Adrenal gland (tissue), 12 donors: ENCODE data around the gene INF2. TPM values are rescaled to one million over a fixed set of nuclear protein-coding genes. Genes with fewer than 3 reads are reported as not detected.

Experiments
- DNase-seq, 7 donors: peaks; one replicate each; pipeline ENCODE4 v3.0.0-alpha.2; 2019 to 2020
- H3K27ac ChIP-seq, 5 donors: fragments of 200-600 bp; sonication (generic) in 4 of 5; 1 replicate in 3 of 5; 2 replicates in 2 of 5; pipeline versions ENCODE4 v1.5.1 to v1.8.0; 2016 to 2020; ENCODE audit warnings: mild to moderate bottlenecking in 1 of 5
- H3K27me3 ChIP-seq: fragments of 200-600 bp; 2 replicates; pipeline ENCODE4 v1.8.0; 2021
- H3K36me3 ChIP-seq, 2 donors: fragments of 200-600 bp; replicated peaks in 1 of 2; 1 replicate in 1 of 2; 2 replicates in 1 of 2; pipeline versions ENCODE4 v1.5.1 to v1.8.0; 2018 to 2022
- H3K4me1 ChIP-seq, 2 donors: fragments of 200-600 bp; replicated peaks in 1 of 2; 1 replicate in 1 of 2; 2 replicates in 1 of 2; pipeline versions ENCODE4 v1.5.1 to v1.8.0; 2018 to 2021
- H3K4me3 ChIP-seq, 4 donors: fragments of 200-600 bp; sonication (generic) in 3 of 4; one replicate each; pipeline ENCODE4 v1.5.1; 2016 to 2018
- H3K9me3 ChIP-seq, 3 donors: fragments of 200-600 bp; sonication (generic) in 1 of 3; replicated peaks in 1 of 3; 1 replicate in 2 of 3; 2 replicates in 1 of 3; pipeline versions ENCODE4 v1.5.1 to v1.8.0; 2016 to 2021
- CTCF ChIP-seq, 6 experiments: fragments of 450-650 bp in 4 of 6; fragments of 200-600 bp in 2 of 6; sonication (generic) in 1 of 6; IDR thresholded peaks; 1 replicate in 5 of 6; 2 replicates in 1 of 6; pipeline versions ENCODE4 v1.5.1 to v1.8.0; 2016 to 2021; ENCODE audit warnings: antibody characterized with exemption in 6 of 6, mild to moderate bottlenecking in 2 of 6, moderate library complexity in 1 of 6
- POLR2A ChIP-seq, 2 donors: fragments of 450-650 bp; IDR thresholded peaks; one replicate each; pipeline ENCODE4 v1.6.1; 2017; ENCODE audit warnings: antibody characterized with exemption in 2 of 2, mild to moderate bottlenecking in 2 of 2, moderate library complexity in 1 of 2
- WGBS, 4 donors: extraction: QIAGEN DNeasy Blood & Tissue Kit in 2 of 4; methylation state at CpG; one replicate each; pipeline versions ENCODE4 v1.1.5 to v1.1.7; 2013 to 2017; 5-methylcytosine and 5-hydroxymethylcytosine counted together
- intact Hi-C, 2 donors: fragments of 100-400 bp; cut with DNase I; formaldehyde crosslinking; loops; one replicate each; pipeline versions ENCODE4 v1.14.1 to v1.15.0; 2022 to 2023
- polyA plus RNA-seq, 3 donors: library from polyadenylated mRNA; stranded (reverse); fragments of 200-250 nt in 2 of 3; fragments of 350-450 nt in 1 of 3; fragmentation: Illumina TruSeq in 1 of 3; extraction: RNeasy Lipid Tissue Mini Kit (QIAGEN cat#74804) in 1 of 3; gene quantifications; one replicate each; pipeline ENCODE4 v1.2.3, GENCODE V29; 2013 to 2014
- total RNA-seq, 9 donors: library from RNA; depleted of rRNA in 4 of 9; stranded (reverse); fragments of >200 nt in 4 of 9; fragments of 120-200 nt in 1 of 9; fragmentation: NEBNext Ultra II Directional in 1 of 9; extraction: Animal tissue kit (Norgen Biotek cat#: 25700) in 1 of 9; gene quantifications; one replicate each; pipeline versions ENCODE4 v1.1.0 to v1.2.4, GENCODE V29; 2013 to 2023
- donor health status: healthy with polysubstance abuse.
- donor health status: Bipolar disorder and iron deficiency.
- donor health status: DM: yes; HTN: yes; CAD: no.
- donor health status: DM: no; HTN: no; CAD: no.
- donor health status: DM: no; HTN: no; CAD: no.
- donor health status: DM: yes; HTN: yes; CAD: no.

Gene INF2
- total and polyA plus RNA-seq, 12 donors: 8.4 to 217 (median 62.0) TPM

- peaks cover 0 to 68% of the 10 kb centered on the region in 2 donors for H3K36me3 ChIP-seq
- no peaks in the 10 kb centered on the region for H3K27me3 ChIP-seq
- WGBS, 4 donors: 91 to 93% (median 92%) methylated on average over 17 to 40 of the region's 40 CpGs
- no peak for DNase-seq
- H3K27ac ChIP-seq: no peak overlapping the region
- no peaks in the 10 kb centered on the region for H3K4me1 ChIP-seq
- no peak for TF ChIP-seq POLR2A (IDR thresholded peaks at IDR 0.05)
- TF ChIP-seq CTCF (IDR thresholded peaks at IDR 0.05): no peak
- H3K9me3 ChIP-seq: no peaks in the 10 kb centered on the region
- no peak overlapping the region for H3K4me3 ChIP-seq
- intact Hi-C loops: no loop called here
Observed at GRCh38 chr14:104712881-104713734, 23.7 kb downstream of the INF2 start.

- TF ChIP-seq CTCF (IDR thresholded peaks at IDR 0.05) (no peak), POLR2A (IDR thresholded peaks at IDR 0.05) (no peak)
- WGBS, 4 donors: 92 to 96% (median 95%) methylated on average over 5 to 16 of the region's 16 CpGs
- DNase-seq: no peak
- peaks cover 0 to 73% of the 10 kb centered on the region in 2 donors for H3K36me3 ChIP-seq
- H3K27me3 ChIP-seq: no peaks in the 10 kb centered on the region
- no peaks in the 10 kb centered on the region for H3K4me1 ChIP-seq
- no peak overlapping the region for H3K4me3 ChIP-seq
- no peak overlapping the region for H3K27ac ChIP-seq
- intact Hi-C loops: no loop called here
- H3K9me3 ChIP-seq: no peaks in the 10 kb centered on the region
Observed at GRCh38 chr14:104714066-104714465, 24.6 kb downstream of the INF2 start.

- H3K27ac ChIP-seq: no peak overlapping the region
- H3K36me3 ChIP-seq: peaks cover 0 to 76% of the 10 kb centered on the region in 2 donors
- no peaks in the 10 kb centered on the region for H3K4me1 ChIP-seq
- H3K4me3 ChIP-seq: no peak overlapping the region
- TF ChIP-seq POLR2A (IDR thresholded peaks at IDR 0.05) (no peak), CTCF (IDR thresholded peaks at IDR 0.05) (no peak)
- no peak for DNase-seq
- H3K9me3 ChIP-seq: no peaks in the 10 kb centered on the region
- WGBS, 4 donors: 96 to 97% (median 96%) methylated on average over 10 to 31 of the region's 31 CpGs
- intact Hi-C loops: no loop called here
- no peaks in the 10 kb centered on the region for H3K27me3 ChIP-seq
Observed at GRCh38 chr14:104714681-104715080, 25.3 kb downstream of the INF2 start.

- no peak overlapping the region for H3K27ac ChIP-seq
- intact Hi-C loops: no loop called here
- no peaks in the 10 kb centered on the region for H3K27me3 ChIP-seq
- no peaks in the 10 kb centered on the region for H3K4me1 ChIP-seq
- no peaks in the 10 kb centered on the region for H3K9me3 ChIP-seq
- TF ChIP-seq POLR2A (IDR thresholded peaks at IDR 0.05) (no peak), CTCF (IDR thresholded peaks at IDR 0.05) (no peak)
- no peak overlapping the region for H3K4me3 ChIP-seq
- whole genome bisulfite sequencing, 4 donors: 90 to 100% (median 91%) methylated on average over 3 to 18 of the region's 18 CpGs
- H3K36me3 ChIP-seq: peaks cover 0 to 69% of the 10 kb centered on the region in 2 donors
- DNase-seq: no peak
Observed at GRCh38 chr14:104715416-104715815, 26.0 kb downstream of the INF2 start.
